HepG2 (cell line): Measurements from ENCODE around the gene KAT6B. TPM values are rescaled to one million over a fixed set of nuclear protein-coding genes. Genes with fewer than 3 reads are reported as not detected.

ENCODE experiments used
- ATAC-seq: fragments of 200-7000 bp; cut with Tn5 transposase; 3 replicates; pipeline ENCODE4 v1.9.1; 2020; ENCODE audit warnings: mild to moderate bottlenecking, moderate library complexity
- BruUV-seq: library from RNA; stranded (reverse); fragments of 400-500 nt; replicated peaks from 2 replicates; lab custom pipeline; 2021; lab: Mats Ljungman, UMichigan
- CTCF ChIA-PET: fragments of 300-600 bp; formaldehyde crosslinking; extraction: SDS; loops from one replicate; lab custom pipeline; 2021; ENCODE audit warnings: low total read pairs, inconsistent platforms, low intra/inter-chr PET ratio; lab: Yijun Ruan, JAX
- POLR2A ChIA-PET: fragments of 350-600 bp; sonication (Branson Sonifier 250); formaldehyde crosslinking; loops from one replicate; lab custom pipeline; 2020; ENCODE audit warnings: antibody characterized with exemption, inconsistent platforms; lab: Yijun Ruan, JAX
- DNase-seq: peaks from one replicate; pipeline ENCODE4 v3.0.0-alpha.2; 2015; ENCODE audit warnings: low spot score
- FAIRE-seq: peaks from 3 replicates; lab custom pipeline; 2011; peaks lifted over from hg19 to GRCh38; lab: Jason Lieb, UNC
- H2AFZ ChIP-seq: one replicate; pipeline ENCODE4 v1.6.1; 2011; ENCODE audit warnings: low read length, inconsistent platforms
- H3K27ac ChIP-seq: fragments of 300-600 bp; 3 replicates; pipeline ENCODE4 v1.8.0; 2011; ENCODE audit warnings: mixed run types, mild to moderate bottlenecking, mixed read lengths, low read length, inconsistent platforms; ENCODE audit not compliant: insufficient read depth; ENCODE audit errors: extremely low read length
- H3K27me3 ChIP-seq, 2 experiments: fragments of 200-600 bp in 1 of 2; 2 replicates in 1 of 2; 3 replicates in 1 of 2; pipeline versions ENCODE4 v1.6.0 to v1.8.0; 2011; ENCODE audit warnings: low read length in 2 of 2, mild to moderate bottlenecking in 2 of 2, moderate library complexity in 2 of 2, inconsistent platforms in 1 of 2; ENCODE audit not compliant: insufficient read depth in 2 of 2, control insufficient read depth in 1 of 2
- H3K36me3 ChIP-seq, 2 experiments: fragments of 200-600 bp in 1 of 2; replicated peaks in 1 of 2; 2 replicates in 1 of 2; 3 replicates in 1 of 2; pipeline versions ENCODE4 v1.5.1 to v1.8.0; 2011; ENCODE audit warnings: low read length in 2 of 2, inconsistent platforms in 1 of 2; ENCODE audit not compliant: insufficient read depth in 2 of 2, control insufficient read depth in 1 of 2
- H3K4me1 ChIP-seq: 2 replicates; pipeline ENCODE4 v1.5.1; 2012; ENCODE audit warnings: low read length, inconsistent platforms; ENCODE audit not compliant: insufficient read depth
- H3K4me2 ChIP-seq: 2 replicates; pipeline ENCODE4 v1.6.0; 2011; ENCODE audit warnings: low read depth, low read length, inconsistent platforms
- H3K4me3 ChIP-seq, 3 experiments: fragments of 200-600 bp in 1 of 3; sonication (generic), shearing (Covaris generic) in 1 of 3; replicated peaks in 1 of 3; 2 replicates each; pipeline ENCODE4 v1.5.1; 2011 to 2016; ENCODE audit warnings: low read length in 3 of 3, inconsistent platforms in 2 of 3, low read depth in 2 of 3, mild to moderate bottlenecking in 2 of 3, control low read depth in 1 of 3, mixed read lengths in 1 of 3; ENCODE audit not compliant: insufficient read depth in 1 of 3
- H3K79me2 ChIP-seq: one replicate; pipeline ENCODE4 v1.6.1; 2011; ENCODE audit warnings: low read length, inconsistent platforms; ENCODE audit not compliant: insufficient read depth
- H3K9ac ChIP-seq: 2 replicates; pipeline ENCODE4 v1.6.0; 2011; ENCODE audit warnings: mild to moderate bottlenecking, low read depth, low read length, inconsistent platforms; ENCODE audit not compliant: insufficient read depth
- H3K9me3 ChIP-seq: 2 replicates; pipeline ENCODE4 v1.5.1; 2012; ENCODE audit warnings: mild to moderate bottlenecking, low read length
- H4K20me1 ChIP-seq: 2 replicates; pipeline ENCODE4 v1.6.0; 2011; ENCODE audit warnings: inconsistent platforms, mild to moderate bottlenecking, low read length, moderate library complexity; ENCODE audit not compliant: insufficient read depth
- POLR2AphosphoS5 ChIP-seq: IDR thresholded peaks from 2 replicates; pipeline ENCODE4 v1.6.1; 2012; ENCODE audit warnings: low read depth, low read length
- PPARG ChIP-seq: conservative IDR thresholded peaks from 2 replicates; pipeline ENCODE4 v1.6.1; 2016; ENCODE audit warnings: missing biosample characterization, missing genetic modification reagents
- THAP7 ChIP-seq: sonication (generic); formaldehyde crosslinking; IDR thresholded peaks from 2 replicates; pipeline ENCODE4 v1.8.1; 2023; ENCODE audit warnings: mild to moderate bottlenecking, missing genetic modification reagents
- ZC3H4 ChIP-seq: sonication (generic); formaldehyde crosslinking; IDR thresholded peaks from 2 replicates; pipeline ENCODE4 v1.4.0; 2020; ENCODE audit warnings: missing genetic modification reagents, borderline replicate concordance
- ZFP90 ChIP-seq: sonication (generic); formaldehyde crosslinking; IDR thresholded peaks from 2 replicates; pipeline ENCODE4 v1.8.0; 2022; ENCODE audit warnings: missing genetic modification reagents, mild to moderate bottlenecking, inconsistent platforms, borderline replicate concordance
- ZNF180 ChIP-seq: sonication (generic); formaldehyde crosslinking; IDR thresholded peaks from 2 replicates; pipeline ENCODE4 v1.4.0; 2020; ENCODE audit warnings: low read depth, missing genetic modification reagents, borderline replicate concordance
- ZNF563 ChIP-seq: sonication (generic); formaldehyde crosslinking; IDR thresholded peaks from 2 replicates; pipeline ENCODE4 v1.8.0; 2022; ENCODE audit warnings: mild to moderate bottlenecking, moderate library complexity, missing genetic modification reagents
- ZNF749 ChIP-seq: sonication (generic); formaldehyde crosslinking; IDR thresholded peaks from 2 replicates; pipeline ENCODE4 v1.8.0; 2022; ENCODE audit warnings: mild to moderate bottlenecking, missing genetic modification reagents, moderate library complexity, borderline replicate concordance
- ZSCAN5A ChIP-seq: sonication (generic); formaldehyde crosslinking; IDR thresholded peaks from 2 replicates; pipeline ENCODE4 v1.8.0; 2022; ENCODE audit warnings: mild to moderate bottlenecking, missing genetic modification reagents, borderline replicate concordance
- WGBS: methylation state at CpG from one replicate; pipeline ENCODE4 v1.1.6; 2017; ENCODE audit warnings: low lambda C conversion rate; 5-methylcytosine and 5-hydroxymethylcytosine counted together
- in situ Hi-C: cut with HindIII; loops from 2 replicates; pipeline ENCODE4 v1.10.0; 2017; ENCODE audit warnings: low pct_unique_long_range_greater_than_20kb; ENCODE audit not compliant: extremely low pct_ligation_motif_present
- intact Hi-C: fragments of 100-400 bp; cut with micrococcal nuclease; formaldehyde crosslinking; loops from one replicate; pipeline ENCODE4 v1.10.0; 2022; ENCODE audit not compliant: unreplicated experiment
- polyA plus RNA-seq, 8 experiments: library from polyadenylated mRNA; depleted of rRNA in 3 of 8; stranded (reverse) in 7 of 8; unstranded in 1 of 8; fragments of >200 nt; fragmentation: Illumina TruSeq in 4 of 8; extraction: Trizol in 4 of 8; gene quantifications; 2 replicates each; pipeline versions ENCODE4 v1.2.1 to v1.2.3, GENCODE V29; 2011 to 2016; ENCODE audit warnings: low read depth in 4 of 8, missing spikeins in 1 of 8, mixed read lengths in 1 of 8; ENCODE audit not compliant: insufficient read depth in 1 of 8
- total RNA-seq, 5 experiments: library from RNA; depleted of rRNA; stranded (reverse); fragments of >200 nt; fragmentation: Illumina TruSeq; extraction: Trizol; gene quantifications; 2 replicates each; pipeline ENCODE4 v1.2.3, GENCODE V29; 2016; ENCODE audit warnings: low read depth in 1 of 5
- TF ChIP-seq, protein P1 (sequence below): IDR thresholded peaks from 2 replicates; pipeline ENCODE4 v1.6.1; 2016; ENCODE audit warnings: low read depth, borderline replicate concordance
- TF ChIP-seq, protein P2 (sequence below): sonication (generic); formaldehyde crosslinking; IDR thresholded peaks from 2 replicates; pipeline ENCODE4 v1.5.1; 2020; ENCODE audit warnings: mild to moderate bottlenecking, missing genetic modification reagents, moderate library complexity
- TF ChIP-seq, protein P3 (sequence below): sonication (generic); formaldehyde crosslinking; IDR thresholded peaks from 2 replicates; pipeline ENCODE4 v1.9.0; 2021; ENCODE audit warnings: missing genetic modification reagents, borderline replicate concordance

KAT6B gene
- total and polyA plus RNA-seq, 2 of the 13 experiments (the other 11 are each of a cell fraction or from before 2014, with no cell fraction given) = 3.0 to 9.5 TPM

DNA sequence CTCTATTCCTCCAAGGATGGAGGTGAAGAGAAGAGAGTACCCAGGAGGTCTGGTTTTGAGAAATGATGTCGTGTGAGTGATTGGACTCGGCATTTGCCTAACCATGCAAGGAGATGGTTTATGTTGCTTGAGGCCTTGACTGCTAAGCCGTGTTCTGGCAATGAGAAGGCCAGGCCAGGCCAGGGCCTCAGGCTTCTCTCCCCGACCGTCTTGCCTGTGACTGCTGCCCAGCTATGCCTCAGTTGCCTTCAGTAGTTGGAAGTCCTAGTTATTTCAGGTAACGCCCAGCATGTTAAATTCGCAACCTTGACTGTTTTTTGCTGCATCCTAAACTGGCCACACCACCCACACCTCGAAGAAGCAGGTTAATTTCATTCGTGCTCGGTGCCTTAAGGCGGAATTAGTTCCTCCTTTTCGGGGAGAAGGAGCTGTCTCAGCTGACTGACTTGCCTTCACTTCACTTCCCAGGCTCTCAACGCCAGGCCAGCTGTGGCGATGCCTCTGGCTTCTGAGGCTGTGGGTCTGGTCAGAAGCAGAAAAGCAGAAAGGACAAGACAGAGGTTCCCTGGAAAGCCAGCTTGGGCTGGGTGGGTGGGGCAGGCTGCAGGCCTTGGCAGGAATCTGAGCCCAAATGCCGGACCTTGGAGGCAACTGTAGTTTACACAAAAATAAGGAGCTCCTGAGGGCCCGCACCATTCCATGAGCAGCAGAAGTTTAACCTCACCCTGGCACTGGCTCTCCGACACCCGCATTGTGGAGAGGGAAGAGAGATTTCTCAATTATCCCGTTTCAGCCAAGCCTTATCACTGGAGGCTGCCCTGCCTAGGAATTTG lies 223.1 kb downstream of the KAT6B start:
- H3K27me3 ChIP-seq = peaks cover 3 to 7% of the 10 kb centered on the region in 2 experiments; a peak in 2 of 5 replicates
- no peak for FAIRE-seq
- H2AFZ ChIP-seq = no peak overlapping the region
- H3K4me3 ChIP-seq = no peak overlapping the region
- no peak for DNase-seq
- no peak for ATAC-seq
- no peaks in the 10 kb centered on the region for H4K20me1 ChIP-seq
- no peak overlapping the region for H3K27ac ChIP-seq
- CTCF ChIA-PET = no interaction called here
- H3K36me3 ChIP-seq = no peaks in the 10 kb centered on the region
- H3K9ac ChIP-seq = no peak overlapping the region
- H3K9me3 ChIP-seq = no peaks in the 10 kb centered on the region
- intact Hi-C loops = no loop called here
- H3K79me2 ChIP-seq = no peaks in the 10 kb centered on the region
- no TSS peak for BruUV-seq
- H3K4me2 ChIP-seq = no peak overlapping the region
- WGBS = 48% methylated on average over 18 of the region's 19 CpGs
- in situ Hi-C loops = no loop called here
- POLR2A ChIA-PET = no interaction called here
- TF ChIP-seq, protein P1, sequence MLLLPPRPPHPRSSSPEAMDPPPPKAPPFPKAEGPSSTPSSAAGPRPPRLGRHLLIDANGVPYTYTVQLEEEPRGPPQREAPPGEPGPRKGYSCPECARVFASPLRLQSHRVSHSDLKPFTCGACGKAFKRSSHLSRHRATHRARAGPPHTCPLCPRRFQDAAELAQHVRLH (CRISPR knock-in tag) = no peak
- TF ChIP-seq, protein P2, sequence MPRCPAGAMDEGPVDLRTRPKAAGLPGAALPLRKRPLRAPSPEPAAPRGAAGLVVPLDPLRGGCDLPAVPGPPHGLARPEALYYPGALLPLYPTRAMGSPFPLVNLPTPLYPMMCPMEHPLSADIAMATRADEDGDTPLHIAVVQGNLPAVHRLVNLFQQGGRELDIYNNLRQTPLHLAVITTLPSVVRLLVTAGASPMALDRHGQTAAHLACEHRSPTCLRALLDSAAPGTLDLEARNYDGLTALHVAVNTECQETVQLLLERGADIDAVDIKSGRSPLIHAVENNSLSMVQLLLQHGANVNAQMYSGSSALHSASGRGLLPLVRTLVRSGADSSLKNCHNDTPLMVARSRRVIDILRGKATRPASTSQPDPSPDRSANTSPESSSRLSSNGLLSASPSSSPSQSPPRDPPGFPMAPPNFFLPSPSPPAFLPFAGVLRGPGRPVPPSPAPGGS (CRISPR knock-in tag) = no peak
- TF ChIP-seq, protein P3, sequence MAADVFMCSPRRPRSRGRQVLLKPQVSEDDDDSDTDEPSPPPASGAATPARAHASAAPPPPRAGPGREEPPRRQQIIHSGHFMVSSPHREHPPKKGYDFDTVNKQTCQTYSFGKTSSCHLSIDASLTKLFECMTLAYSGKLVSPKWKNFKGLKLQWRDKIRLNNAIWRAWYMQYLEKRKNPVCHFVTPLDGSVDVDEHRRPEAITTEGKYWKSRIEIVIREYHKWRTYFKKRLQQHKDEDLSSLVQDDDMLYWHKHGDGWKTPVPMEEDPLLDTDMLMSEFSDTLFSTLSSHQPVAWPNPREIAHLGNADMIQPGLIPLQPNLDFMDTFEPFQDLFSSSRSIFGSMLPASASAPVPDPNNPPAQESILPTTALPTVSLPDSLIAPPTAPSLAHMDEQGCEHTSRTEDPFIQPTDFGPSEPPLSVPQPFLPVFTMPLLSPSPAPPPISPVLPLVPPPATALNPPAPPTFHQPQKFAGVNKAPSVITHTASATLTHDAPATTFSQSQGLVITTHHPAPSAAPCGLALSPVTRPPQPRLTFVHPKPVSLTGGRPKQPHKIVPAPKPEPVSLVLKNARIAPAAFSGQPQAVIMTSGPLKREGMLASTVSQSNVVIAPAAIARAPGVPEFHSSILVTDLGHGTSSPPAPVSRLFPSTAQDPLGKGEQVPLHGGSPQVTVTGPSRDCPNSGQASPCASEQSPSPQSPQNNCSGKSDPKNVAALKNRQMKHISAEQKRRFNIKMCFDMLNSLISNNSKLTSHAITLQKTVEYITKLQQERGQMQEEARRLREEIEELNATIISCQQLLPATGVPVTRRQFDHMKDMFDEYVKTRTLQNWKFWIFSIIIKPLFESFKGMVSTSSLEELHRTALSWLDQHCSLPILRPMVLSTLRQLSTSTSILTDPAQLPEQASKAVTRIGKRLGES (CRISPR knock-in tag) = no peak
- TF ChIP-seq PPARG (CRISPR knock-in tag) (no peak), ZNF563 (CRISPR knock-in tag) (no peak), POLR2AphosphoS5 (no peak), ZSCAN5A (CRISPR knock-in tag) (no peak), ZNF749 (CRISPR knock-in tag) (no peak), THAP7 (CRISPR knock-in tag) (no peak), ZNF180 (CRISPR knock-in tag) (no peak), ZFP90 (no peak), ZC3H4 (CRISPR knock-in tag) (no peak)
- H3K4me1 ChIP-seq = no peaks in the 10 kb centered on the region
